ENCODE data around the gene UBXN2A.
"Not testable (repeated sequence)": the region's sequence is repeated elsewhere in the genome, so short reads cannot be mapped to it uniquely, and the experiment has no call there.

The UBXN2A gene

DNA sequence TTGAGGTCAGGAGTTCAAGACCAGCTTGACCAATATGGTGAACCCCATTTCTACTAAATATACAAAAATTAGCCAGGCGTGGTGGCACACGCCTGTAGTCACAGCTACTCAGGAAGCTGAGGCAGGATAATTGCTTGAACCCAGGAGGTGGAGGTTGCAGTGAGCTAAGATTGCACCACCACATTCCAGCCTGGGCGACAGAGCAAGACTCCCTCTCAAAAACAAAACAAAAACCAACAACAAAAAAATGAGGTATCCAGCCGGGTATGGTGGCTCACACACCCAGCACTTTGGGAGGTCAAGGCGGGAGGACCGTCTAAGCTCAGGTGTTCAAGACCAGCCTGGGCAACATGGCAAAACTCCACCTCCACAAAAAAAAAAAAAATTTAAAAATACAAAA, 74.6 kb downstream of the UBXN2A start:
- not testable (repeated sequence) for DNase-seq

DNA sequence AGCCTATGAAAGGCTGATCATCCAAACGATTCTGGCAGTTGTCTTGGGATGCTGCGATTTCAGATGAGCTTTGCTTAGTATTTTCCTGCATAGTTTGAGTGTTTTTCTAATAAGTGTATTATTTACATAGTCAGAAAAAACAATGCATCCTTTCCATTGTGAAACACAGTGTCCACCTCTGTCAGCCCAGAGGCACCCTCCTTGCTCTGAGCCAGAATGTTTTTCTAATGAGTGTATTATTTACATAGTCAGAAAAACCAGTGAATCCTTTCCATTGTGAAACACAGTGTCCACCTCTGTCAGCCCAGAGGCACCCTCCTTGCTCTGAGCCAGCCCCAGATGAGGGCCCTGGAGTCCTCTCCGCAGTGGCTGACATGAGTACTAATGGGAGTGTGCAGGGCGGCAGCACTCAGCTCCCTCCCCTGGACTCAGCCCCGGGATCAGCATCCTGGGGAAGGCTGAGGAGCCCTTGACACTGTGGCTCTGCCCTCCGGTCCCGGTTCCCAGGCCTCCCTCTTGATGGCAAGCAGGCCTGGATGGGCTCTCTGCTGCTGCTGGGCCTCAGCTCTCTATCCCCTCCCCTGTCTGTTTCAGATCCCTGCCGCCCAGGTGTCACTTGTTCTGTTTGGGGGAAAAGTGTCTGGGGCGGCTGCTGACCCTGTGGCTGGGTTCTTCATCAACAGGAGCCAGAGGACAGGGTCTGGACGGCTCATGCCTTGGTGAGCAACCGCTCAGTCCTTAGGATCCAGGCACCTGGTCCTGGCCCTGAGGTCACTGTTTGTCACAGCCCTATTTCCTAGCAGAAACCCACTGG, 75.5 kb downstream of the UBXN2A start:
- no peak for DNase-seq

DNA sequence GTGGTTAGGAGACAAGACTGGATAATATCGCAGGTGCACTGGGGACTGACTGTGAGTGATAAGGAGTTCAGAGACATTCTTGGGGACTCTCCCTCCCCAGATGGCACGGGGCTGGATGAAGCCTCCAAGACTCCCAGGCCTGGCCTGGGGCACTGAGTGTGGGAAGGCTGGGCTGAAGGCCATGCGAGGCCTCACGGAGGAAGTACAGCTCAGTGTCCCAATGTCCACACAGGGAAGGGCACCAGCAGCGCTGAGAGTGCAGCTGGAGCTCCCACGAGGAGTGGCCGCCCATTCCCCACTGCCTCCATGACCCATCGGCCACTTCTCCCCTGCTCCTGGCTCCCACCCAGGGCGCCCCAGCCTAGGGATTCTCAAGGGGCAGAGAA, 76.1 kb downstream of the UBXN2A start:
- DNase-seq = no peak

DNA sequence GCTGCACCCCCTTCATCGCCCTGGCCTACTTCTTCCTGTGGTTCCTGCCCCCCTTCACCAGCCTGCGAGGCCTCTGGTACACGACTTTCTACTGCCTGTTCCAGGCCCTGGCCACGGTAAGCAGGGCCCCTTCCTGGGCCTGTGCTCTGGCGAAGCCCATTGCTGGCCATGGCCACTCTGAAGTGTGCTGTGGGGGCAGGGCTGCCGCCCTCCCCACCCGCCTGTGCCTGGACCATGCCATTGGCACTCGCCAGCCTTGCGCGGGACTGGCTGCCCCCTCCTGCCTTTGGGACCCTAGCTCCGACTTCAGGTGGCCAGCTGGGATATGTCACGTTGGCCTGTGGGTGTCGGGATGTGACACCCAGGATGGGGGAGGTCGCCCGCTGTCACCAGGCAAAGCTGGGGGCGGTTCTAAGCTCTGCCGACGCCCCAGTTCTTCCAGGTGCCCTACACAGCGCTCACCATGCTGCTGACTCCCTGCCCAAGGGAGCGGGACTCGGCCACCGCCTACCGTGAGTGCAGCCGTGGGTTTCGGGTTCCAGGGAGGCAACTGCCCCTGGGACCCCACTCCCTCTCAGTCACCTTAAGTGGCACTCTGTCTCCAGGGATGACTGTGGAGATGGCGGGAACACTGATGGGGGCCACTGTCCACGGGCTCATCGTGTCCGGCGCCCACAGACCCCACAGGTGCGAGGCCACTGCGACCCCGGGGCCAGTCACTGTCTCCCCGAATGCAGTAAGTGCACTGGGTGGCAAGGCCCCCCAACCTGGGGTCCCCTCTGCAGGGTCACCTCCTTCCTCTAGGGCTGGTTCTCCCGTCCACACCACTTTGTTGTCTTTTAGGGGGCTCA, 76.8 kb downstream of the UBXN2A start:
- DNase-seq = no peak

DNA sequence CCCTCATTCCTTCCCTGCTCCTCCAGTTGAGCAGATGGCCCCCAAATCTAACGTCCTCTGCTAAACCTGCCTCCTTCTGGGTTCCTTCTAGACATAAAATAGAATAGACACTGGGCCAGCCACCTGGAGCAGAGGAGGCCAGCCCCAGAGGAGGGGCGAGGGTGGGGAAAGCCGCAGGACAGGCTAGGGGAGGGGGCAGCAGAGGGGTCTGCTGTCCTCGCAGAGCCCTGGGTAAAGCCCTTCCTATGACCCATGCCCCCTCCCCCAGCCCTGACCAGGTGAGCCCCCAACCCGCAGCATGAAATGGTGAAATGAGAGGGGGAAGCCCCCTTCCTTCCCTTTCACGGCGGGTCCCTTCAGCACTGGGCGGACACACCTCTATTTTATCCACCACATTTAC, 77.4 kb downstream of the UBXN2A start:
- DNase-seq = no peak

DNA sequence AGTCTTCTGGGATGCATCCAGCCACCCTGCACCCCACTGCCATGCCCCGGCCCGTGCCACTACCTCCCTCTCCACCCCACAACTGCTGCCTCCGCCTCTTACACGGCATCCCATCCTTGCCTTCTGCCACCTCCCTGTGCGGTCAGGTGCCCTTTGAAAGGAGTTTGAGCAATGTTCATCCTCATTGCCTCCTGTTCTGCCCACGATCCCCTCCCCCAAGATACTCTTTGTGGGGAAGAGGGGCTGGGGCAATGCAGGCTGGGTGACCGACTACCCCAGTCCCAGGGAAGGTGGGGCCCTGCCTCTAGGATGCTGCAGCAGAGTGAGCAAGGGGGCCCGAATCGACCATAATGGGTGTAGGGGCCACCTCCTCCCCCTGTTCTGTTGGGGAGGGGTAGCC, 78.0 kb downstream of the UBXN2A start:
- DNase-seq = no peak

DNA sequence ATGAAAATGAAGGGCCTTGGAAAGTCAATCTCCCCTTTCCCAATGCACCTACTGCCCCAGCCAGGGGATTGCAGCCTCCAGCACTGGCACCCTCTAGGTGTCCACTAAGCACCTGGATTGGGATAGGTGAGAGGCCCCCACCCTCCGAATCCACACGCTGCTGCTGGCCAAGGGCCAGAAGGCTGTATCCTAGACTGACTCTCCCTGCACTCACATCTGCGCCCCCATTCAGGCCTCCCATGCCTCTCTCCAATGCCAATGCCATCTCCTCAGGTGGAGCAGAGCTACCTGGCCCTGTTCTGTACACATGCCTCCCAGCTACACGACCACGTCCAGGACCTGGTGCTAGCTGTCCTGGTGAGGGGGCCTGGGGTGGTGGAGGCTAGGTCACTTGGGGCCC, 79.5 kb downstream of the UBXN2A start:
- no peak for DNase-seq

DNA sequence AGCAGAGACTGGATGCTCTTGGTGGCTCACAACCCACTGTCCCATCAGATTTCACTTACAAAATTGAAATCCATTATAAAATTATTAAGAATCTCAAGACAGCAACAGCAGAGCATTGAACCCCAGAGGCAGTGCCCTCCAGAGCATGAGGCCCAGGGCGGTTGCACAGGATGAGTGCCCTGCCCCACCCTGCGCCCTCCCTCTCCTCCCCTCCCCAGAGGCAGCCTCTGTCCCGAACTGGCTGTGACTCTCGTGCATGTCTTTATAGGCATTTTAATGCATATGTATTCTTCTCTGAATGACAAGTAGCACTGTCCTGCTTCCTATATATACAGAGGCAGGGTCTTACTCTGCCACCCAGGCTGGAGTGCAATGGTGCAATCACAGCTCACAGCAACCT, 80.0 kb downstream of the UBXN2A start:
- no peak for DNase-seq

DNA sequence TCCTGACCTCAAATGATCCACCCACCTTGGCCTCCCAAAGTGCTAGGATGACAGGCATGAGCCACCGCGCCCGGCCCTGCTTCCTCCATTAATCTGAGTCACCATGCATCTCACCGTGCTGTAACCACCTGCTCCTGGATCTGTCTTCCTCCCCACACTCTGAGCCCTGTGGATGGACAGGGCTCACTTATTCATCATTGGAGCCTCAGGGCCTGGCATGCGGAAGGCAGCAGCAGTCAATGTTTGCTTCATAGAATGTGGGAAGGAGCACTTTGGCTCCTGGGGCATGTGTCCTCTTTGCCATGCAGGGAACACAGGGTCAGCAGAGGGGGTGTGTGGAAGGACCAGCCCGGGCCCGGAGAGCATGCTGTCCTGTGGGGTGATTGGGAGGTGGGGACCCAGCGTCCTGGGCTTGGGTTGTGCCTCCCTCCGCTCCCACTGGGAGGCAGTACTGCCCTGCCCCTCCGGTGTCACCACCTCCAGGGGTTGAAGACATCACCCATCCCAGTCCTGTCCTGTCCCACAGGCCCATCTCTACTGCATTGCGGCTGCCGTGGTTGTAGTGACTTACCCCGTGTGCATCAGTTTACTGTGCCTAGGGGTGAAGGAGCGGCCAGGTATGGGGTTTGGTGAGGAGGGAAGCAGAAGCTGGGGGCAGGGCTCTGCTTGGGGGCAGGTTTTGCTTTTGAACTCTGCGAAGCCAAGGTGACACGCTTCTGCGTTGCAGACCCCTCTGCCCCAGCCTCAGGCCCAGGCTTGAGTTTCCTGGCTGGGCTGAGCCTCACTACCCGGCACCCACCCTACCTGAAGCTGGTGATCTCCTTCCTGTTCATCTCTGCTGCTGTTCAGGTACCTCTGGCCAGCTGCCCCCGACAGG, 81.1 kb downstream of the UBXN2A start:
- DNase-seq = no peak

DNA sequence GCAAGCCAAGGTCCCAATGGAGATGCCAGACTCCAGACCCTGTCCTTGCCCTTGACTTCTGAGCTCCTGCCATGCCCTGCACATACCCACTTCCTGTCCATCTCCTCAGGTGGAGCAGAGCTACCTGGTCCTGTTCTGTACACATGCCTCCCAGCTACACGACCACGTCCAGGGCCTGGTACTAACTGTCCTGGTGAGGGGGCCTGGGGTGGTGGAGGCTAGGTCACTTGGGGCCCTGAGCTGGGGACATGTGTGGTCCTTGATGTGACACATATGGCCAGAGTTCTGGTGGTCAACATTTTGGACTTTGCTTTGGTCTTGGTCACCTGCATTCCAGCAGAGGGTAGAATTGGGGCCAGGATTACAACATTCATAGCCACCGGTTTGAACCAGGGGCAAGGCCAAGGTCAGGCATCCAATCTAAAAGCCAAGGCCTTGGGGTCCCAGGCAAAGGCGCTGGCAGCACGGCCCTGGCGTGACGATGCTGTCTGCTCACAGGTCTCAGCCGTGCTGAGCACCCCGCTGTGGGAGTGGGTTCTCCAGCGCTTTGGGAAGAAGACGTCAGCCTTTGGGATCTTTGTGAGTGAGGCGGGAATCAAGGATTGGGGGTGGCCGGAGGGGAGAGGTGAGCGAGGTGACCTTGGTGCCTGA, 82.2 kb downstream of the UBXN2A start:
- DNase-seq = no peak

DNA sequence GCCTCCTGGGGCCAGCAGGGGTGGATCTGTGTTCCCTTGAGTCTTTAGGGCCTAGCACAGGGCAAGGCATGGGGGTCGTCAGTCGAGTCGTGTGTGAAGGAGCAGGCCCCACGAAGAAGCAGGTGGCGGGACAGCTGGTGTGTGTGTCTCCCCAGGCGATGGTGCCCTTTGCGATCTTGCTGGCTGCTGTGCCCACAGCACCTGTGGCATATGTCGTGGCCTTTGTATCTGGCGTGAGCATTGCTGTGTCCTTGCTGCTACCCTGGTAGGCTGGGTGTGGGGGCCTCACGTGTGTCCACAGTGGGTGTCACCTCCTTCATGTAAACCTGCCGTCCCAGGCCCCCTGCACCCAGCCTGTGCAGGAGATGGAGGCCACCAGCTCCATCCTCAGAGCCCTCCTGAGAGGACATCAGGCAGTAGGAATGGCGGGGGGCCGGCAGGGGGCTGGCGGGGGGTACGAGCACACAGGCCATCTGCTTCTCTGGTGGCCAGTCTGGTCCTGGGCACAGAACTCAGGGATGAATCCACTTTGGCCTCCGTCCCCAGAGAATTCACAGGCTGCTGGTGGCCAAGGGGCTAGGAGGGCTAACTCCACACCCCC, 82.8 kb downstream of the UBXN2A start:
- no peak for DNase-seq

DNA sequence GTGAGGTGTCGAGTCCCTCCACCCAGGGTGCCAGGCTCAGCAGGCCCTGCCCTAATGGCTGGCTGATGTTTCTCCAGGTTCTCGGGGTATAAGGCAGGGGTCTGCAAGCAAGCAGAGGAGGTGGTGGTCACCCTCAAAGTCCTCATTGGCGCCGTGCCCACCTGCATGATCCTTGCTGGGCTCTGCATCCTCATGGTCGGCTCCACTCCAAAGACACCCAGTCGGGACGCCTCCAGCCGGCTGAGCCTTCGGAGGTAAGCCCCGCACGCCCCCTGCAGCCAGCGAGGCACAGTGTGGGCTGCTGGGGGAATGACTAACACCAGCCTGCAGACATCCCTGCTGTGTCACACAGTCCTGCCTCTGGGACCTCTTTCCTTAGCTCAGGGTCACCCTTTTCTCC, 83.8 kb downstream of the UBXN2A start:
- no peak for DNase-seq

DNA sequence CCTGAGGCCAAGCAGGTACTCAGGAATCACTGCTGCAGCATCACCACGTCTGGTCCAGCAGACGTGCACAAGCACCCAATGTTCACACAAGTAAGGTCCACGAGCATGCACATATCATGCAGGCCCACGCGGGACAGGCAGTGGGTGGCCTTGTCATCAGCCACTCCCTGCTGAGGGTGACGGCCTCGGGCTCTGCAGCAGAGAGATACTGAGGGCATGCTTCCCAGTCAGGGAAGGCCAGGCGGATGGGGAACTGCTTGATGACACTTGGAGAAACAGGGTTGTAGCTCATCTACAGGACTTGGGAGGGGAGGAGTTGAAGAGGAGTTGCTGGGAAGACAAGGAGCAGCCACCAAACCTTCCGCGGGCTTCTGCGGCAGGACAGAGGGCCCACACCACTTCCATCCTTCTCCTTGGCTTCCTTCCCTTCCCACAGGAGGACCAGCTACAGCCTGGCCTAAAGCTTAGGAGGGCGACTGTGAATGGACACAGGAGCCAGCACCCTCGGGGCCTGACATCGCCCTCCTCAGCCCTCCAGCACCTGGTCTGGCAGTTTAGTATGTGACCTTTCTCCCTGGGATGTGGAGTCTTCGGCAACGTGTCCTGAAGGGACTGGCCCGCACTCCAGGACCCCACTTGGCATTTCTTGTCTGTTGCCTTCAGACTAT, 84.9 kb downstream of the UBXN2A start:
- no peak for DNase-seq

DNA sequence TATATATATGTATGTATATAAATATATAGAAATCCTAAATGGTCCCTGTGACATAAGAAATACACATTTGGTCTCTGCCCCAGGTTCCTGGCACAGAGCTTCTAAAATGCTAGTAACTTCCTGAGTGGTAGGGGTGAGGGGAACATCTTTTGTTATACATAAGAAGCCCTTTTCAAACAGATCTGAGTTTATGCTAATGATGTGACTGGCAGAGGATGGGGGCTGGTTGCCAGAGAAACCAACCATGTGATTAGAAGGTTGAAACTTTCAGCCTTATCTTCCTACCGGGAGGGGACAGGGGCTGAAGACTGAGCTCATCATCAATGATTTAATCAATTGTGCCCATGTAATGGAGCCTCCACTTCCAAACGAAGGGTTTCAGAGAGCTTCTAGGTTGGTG, 86.0 kb downstream of the UBXN2A start:
- no peak for DNase-seq

DNA sequence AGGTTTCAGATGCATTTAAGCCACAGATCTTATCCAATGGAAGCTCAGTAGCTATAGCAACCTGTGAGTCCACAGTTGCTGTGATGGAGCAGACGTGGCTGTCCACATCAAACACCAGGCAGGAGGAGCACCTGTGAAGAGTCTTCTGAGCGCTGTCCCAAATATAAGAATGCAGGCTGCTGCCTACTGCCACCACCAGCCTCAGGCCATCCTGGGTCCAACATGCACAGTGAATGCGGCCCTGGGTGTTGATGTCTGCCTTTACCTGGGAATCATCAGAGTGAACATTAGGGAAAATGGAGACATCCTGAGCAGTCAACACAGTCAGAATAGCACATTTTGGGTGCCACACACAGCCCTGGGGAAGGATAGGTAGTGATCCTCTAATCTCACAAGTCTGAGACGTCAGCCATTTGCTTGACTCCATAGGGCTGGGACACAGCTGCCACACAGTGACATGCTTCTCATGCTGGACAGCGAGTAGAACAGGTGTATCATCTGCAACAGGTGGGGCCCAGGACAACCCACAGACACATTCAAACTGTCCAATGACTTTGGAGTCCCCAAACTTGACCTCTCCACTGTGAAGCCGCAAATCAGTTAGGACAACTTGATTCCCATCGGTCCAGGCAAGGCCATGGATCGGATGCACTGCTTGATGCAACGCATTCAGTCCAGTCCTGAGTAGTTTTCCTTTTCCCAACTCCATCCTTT, 98.7 kb downstream of the UBXN2A start:
- DNase-seq = no peak

DNA sequence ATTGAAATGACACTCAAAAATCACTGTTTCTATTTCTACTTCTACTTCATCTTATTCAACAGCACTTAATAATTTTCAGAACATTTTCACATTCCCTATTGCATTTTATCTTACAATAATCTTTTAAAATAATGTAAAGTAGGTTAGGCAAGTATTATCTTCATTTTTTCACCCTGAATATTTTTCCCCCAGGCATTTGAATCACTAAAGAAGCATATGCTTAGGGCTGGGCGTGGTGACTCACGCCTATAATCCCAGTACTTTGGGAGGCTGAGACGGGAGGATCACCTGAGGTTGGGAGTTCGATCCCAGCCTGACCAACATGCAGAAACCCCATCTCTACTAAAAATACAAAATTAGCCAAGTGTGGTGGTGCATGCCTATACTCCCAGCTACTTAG, 100.2 kb downstream of the UBXN2A start:
- DNase-seq = no peak

DNA sequence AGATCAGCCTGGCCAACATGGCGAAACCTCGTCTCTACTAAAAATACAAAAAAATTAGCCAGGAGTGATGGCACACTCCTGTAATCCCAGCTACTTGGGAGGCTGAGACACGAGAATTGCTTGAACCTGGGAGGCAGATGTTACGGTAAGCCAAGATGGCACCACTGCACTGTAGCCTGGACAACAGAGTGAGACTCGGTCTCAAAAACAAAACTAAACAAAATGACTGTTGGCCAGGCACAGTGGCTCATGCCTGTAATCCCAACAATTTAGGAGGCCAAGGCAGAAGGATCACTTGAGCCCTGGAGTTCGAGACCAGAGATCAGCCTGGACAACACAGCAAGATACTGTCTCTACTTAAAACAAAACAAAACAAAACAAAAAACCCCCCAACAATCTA, 102.9 kb downstream of the UBXN2A start:
- DNase-seq = not testable (repeated sequence)

DNA sequence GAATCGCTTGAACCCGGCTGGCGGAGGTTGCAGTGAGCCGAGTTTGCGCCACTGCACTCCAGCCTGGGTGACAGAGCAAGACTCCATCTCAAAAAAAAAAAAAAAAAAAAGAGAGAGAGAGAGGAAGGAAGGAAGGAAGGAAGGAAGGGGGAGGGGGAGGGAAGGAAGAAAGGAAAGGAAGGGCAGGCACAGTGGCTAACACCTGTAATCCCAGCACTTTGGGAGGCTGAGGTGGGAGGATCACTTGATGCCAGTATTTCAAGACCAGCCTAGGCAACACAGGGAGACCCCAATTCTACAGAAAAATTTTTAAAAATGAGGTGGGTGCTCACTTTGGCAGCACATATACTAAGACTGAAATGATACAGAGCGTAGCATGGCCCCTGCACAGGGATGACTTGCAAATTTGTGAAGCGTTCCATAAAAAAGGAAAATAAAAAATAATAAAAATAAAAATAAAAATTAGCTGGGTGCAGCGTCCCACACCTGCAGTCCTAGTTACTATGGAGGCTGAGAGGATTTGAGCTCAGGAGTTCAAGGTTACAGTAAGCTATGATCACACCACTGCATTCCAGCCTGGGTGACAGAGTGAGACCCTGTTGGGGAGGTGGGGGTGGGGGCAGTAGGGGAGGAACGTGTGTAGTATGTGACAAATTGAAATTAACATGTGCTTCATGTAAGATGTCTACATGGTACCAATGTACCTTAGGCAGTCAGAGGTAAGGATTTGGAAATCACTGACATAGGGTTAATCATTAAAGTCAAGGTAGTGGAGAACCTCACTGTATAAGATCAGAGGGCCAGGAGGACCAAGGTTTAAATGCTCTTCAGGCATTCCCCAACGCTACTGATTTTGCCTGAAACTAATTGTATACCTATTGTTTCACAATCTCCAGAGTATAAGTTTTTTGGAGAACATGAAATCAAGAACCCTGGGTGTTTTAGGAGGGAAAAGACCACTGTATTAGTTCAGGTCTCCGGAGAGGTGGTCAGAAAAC, 105.5 kb downstream of the UBXN2A start:
- DNase-seq = no peak

DNA sequence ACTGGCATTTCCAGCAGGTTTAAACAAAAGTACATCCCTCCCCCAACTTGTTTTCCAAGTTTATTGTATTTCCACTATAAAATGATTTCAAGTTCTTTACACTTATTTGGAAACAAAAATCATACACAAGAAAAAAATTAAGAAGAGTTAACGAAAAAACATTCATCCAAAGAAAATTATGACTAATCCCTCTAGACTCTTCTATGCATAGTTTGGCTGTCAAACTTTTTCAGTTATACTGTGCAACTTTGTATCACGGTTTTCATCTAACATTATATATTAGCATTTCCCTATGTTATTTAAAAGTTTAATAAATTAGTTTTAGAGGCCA, 106.3 kb downstream of the UBXN2A start:
- no peak for DNase-seq

All from COR-L47 (cell line).